ENCODE measurements around the gene CYTH2.

CYTH2 gene

GRCh38 chr19:48454150-48454730 is 14.9 kb upstream of the CYTH2 start:
- DNase-seq (ENCODE audit: low spot score), result no peak

GRCh38 chr19:48455171-48455907 is 13.8 kb upstream of the CYTH2 start, which contains the start of gene KCNJ14:
TSS of gene KCNJ14 (plus strand) at chr19:48455574. CDS start at chr19:48461725, 6,151 bp downstream.
- no peak for DNase-seq (ENCODE audit: low spot score)

DNA sequence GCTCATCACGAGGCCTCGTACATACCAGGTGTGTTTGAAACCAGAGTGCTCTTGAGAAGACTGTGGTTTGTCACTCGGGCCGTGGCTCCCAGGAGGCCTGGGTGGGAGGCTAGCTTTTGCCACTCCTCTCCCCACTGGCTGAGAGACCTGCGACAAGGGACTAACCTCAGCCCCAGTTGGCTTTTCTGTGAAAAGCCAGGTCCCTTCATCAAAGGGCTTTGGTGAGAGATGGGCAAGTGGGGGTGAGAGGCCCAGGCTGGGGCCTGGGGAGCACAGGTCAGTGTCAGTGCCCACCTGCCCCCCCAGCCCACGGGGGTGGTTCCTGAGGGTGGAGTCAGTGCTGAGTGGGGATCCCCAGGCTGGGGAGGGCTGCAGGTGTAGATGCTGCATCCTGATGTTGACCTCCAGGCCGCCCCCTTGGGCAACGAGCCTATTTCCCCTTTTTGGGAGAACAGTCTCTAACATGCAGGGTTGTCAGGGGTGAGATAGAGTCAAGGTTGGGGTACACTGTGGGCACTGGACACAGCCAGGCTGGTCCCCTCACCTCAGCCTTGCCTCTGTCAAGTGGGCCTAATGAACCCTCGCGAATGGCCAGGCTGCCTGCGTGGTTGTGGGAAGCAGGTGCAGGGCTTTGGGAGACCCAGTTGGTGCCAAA is 13.1 kb upstream of the CYTH2 start:
- DNase-seq (ENCODE audit: low spot score), result no peak

DNA sequence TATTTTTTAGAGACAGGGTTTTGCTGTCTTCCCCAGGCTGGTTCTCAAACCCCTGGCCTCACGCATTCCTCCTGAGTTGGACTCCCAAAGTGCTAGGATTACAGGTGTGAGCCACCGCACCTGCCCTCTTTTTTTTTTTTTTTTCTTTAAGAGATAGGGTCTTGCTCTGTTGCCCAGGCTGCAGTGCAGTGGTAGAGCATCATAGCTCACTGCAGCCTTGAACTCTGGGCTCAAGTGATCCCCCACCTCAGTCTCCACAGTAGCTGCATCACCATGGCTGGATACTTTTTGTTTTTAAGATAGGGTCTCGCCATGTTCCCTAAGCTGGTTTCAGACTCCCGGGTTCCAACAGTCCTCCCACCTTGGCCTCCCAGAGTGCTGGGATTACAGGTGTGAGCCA is 12.3 kb upstream of the CYTH2 start:
- DNase-seq (ENCODE audit: low spot score), result no peak

- no peak for DNase-seq (ENCODE audit: low spot score)
Measured at GRCh38 chr19:48458016-48458415, 11.2 kb upstream of the CYTH2 start.

DNA sequence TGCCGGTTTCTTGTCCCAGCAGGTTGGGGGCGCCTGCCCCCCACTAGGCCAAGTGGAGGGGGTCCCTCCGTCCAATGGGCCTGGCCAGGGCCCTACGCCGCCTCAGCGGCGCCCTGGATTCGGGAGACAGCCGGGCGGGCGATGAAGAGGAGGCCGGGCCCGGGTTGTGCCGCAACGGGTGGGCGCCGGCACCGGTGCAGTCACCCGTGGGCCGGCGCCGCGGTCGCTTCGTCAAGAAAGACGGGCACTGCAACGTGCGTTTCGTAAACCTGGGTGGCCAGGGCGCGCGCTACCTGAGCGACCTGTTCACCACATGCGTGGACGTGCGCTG is 7.6 kb upstream of the CYTH2 start:
- DNase-seq (ENCODE audit: low spot score), result no peak

- DNase-seq (ENCODE audit: low spot score), result no peak
Measured at GRCh38 chr19:48461982-48462655, 7.0 kb upstream of the CYTH2 start.

GRCh38 chr19:48465215-48465614 is 4.0 kb upstream of the CYTH2 start:
- DNase-seq (ENCODE audit: low spot score), result no peak

- no peak for DNase-seq (ENCODE audit: low spot score)
Measured at GRCh38 chr19:48466561-48467325, 2.4 kb upstream of the CYTH2 start.

DNA sequence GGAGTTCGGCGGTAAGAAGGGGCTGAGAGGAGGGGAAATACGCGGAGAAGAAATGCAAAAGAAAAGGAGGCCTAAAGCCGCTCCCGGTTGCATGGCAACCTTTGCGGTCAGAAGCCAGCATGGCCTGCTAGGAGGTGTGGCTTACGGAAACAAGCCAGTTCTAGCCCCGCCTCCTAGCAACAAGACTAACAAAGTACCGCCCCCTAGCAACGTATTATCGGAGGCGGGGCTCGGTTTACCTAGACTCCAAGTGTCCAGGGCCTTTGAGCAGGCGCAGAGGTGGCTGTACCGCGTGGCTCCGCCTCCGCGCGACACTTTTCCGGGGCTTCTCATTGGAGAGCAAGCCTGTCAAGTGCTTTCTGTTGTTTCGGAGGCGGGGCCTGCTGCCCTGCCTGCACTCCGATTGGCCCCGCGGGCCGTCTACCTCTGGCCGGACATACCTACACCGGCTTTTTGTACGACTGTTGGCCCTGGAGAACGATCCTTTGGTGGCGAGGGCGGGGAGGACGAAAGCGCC is 339 bp upstream of the CYTH2 start:
- DNase-seq (ENCODE audit: low spot score), result peak; percentile 99

- no peak for DNase-seq (ENCODE audit: low spot score)
Measured at GRCh38 chr19:48469934-48470680, 938 bp downstream of the CYTH2 start.

GRCh38 chr19:48470856-48471255 is 1.7 kb downstream of the CYTH2 start:
- no peak for DNase-seq (ENCODE audit: low spot score)

DNA sequence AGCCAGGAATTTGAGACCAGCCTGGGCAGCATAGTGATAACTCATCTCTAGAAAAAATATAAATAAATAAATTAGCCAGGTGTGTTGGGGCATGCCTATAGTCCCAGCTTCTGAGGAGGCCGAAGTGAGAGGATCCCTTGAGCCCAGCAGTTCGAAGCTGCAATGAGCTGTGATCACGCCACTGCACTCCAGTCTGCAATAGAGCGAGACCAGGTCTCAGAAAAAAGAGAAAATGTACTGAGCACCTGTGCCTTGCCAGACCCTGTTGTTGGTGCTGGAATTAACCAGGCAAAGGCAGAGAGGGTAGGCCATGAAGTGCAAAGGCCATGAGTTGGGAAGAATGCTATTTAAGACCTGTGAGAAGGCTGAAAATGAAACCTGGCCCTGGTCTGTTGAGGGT is 2.7 kb downstream of the CYTH2 start:
- DNase-seq (ENCODE audit: low spot score), result no peak

GRCh38 chr19:48473161-48473966 is 4.2 kb downstream of the CYTH2 start:
- DNase-seq (ENCODE audit: low spot score), result no peak

GRCh38 chr19:48474084-48474592 is 5.0 kb downstream of the CYTH2 start:
- no peak for DNase-seq (ENCODE audit: low spot score)

DNA sequence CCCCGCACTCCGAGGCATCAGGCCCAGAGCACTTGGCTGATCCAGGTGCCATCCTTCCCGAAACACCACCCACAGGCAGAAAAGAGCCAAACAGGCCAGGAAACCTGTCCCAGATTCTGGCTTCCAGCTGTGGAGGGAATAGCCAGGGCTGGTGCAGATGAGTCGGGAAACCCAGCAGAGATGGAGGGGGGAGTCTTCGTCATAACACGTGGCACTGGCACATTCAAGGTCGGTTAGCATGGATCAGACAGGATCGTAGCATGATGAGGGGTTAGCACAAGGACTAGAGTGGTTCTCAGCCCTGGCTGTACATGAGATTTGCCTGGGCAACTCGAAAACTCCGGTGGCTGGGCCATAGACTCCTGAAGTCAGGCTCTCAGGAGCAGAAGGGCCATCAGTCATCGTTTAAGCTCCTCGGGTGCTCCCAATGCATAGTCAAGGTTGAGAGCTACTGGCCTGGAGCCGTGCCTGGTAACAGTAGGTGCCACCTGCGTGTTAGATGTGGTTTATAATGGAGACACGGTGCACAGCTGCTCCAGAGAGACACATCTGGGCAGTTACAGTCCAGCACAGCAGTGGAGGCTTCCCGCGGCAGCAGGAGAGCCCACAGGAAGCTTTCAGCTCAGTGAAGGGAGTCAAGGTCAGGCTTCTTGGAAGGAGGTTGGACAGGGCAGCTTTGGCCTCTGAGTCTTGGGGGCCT is 6.3 kb downstream of the CYTH2 start:
- DNase-seq (ENCODE audit: low spot score), result no peak

- no peak for DNase-seq (ENCODE audit: low spot score)
Measured at GRCh38 chr19:48476176-48476575, 7.0 kb downstream of the CYTH2 start.

- DNase-seq (ENCODE audit: low spot score), result no peak
Measured at GRCh38 chr19:48477067-48477685, 8.0 kb downstream of the CYTH2 start.
